Stimulated activated CD8-positive, alpha-beta memory T cell treated with anti-CD3 and anti-CD28 coated beads, Interleukin-4, amount 100 ng/mL, for 1 hour (primary cell): Measurements from ENCODE around the gene KANSL1.
A peak's percentile ranks its signal among the peaks of the same experiment; 100 is the strongest.

Source experiments
- DNase-seq, 2 donors: peaks; one replicate each; pipeline ENCODE4 v3.0.0-alpha.2; 2020; ENCODE audit warnings: low read depth in 2 of 2, low spot score in 1 of 2

The KANSL1 gene

GRCh38 chr17:46002973-46003316, 190.3 kb downstream of the KANSL1 start:
- DNase-seq, result no peak

- peak; percentile 51 to 58 for DNase-seq
Measured at GRCh38 chr17:46002311-46002972, 190.8 kb downstream of the KANSL1 start.

- DNase-seq, result no peak
Measured at GRCh38 chr17:46001390-46002310, 191.6 kb downstream of the KANSL1 start.

- DNase-seq, result no peak
Measured at GRCh38 chr17:46000757-46001156, 192.5 kb downstream of the KANSL1 start.

GRCh38 chr17:46000292-46000691, 192.9 kb downstream of the KANSL1 start:
- DNase-seq, result no peak

GRCh38 chr17:45999900-46000290, 193.3 kb downstream of the KANSL1 start:
- no peak for DNase-seq

GRCh38 chr17:45998987-45999899, 194.0 kb downstream of the KANSL1 start, which contains the start of gene STH:
Gene STH (plus strand): TSS chr17:45999250. CDS start chr17:45999280, 30 bp downstream.
- no peak for DNase-seq

- DNase-seq, result no peak
Measured at GRCh38 chr17:45997624-45998023, 195.6 kb downstream of the KANSL1 start.

GRCh38 chr17:45997166-45997565, 196.1 kb downstream of the KANSL1 start:
- no peak for DNase-seq

GRCh38 chr17:45996282-45996937, 196.8 kb downstream of the KANSL1 start:
- no peak for DNase-seq

- DNase-seq, result no peak
Measured at GRCh38 chr17:45995627-45996270, 197.5 kb downstream of the KANSL1 start.

- DNase-seq, result no peak
Measured at GRCh38 chr17:45994987-45995386, 198.2 kb downstream of the KANSL1 start.

- DNase-seq, result no peak
Measured at GRCh38 chr17:45993962-45994627, 199.1 kb downstream of the KANSL1 start.

- DNase-seq, result no peak
Measured at GRCh38 chr17:45992904-45993303, 200.3 kb downstream of the KANSL1 start.

GRCh38 chr17:45992175-45992574, 201.1 kb downstream of the KANSL1 start:
- DNase-seq, result no peak

GRCh38 chr17:45991341-45991740, 201.9 kb downstream of the KANSL1 start:
- no peak for DNase-seq

- no peak for DNase-seq
Measured at GRCh38 chr17:45990886-45991285, 202.3 kb downstream of the KANSL1 start.

- no peak for DNase-seq
Measured at GRCh38 chr17:45989759-45990158, 203.5 kb downstream of the KANSL1 start.

GRCh38 chr17:45987706-45988105, 205.5 kb downstream of the KANSL1 start:
- DNase-seq, result no peak

GRCh38 chr17:45986056-45986455, 207.2 kb downstream of the KANSL1 start:
- no peak for DNase-seq
